Neural cell (in vitro differentiated cells): Measurements from ENCODE around the gene PPP2R5E.

Experiments used
- EP300 ChIP-seq: fragments of 450-650 bp; conservative IDR thresholded peaks from 2 replicates; pipeline ENCODE4 v1.6.1; 2014; ENCODE audit warnings: antibody characterized with exemption, mild to moderate bottlenecking, moderate library complexity; ENCODE audit not compliant: poor library complexity, severe bottlenecking
- EZH2 ChIP-seq: fragments of 200-600, 300-800 bp; shearing (Covaris generic), sonication (generic); IDR thresholded peaks from 2 replicates; pipeline ENCODE4 v1.6.1; 2014; ENCODE audit warnings: antibody characterized with exemption, low read length, borderline replicate concordance, mild to moderate bottlenecking; ENCODE audit not compliant: insufficient read depth, poor library complexity, severe bottlenecking
- MXI1 ChIP-seq: fragments of 450-650 bp; conservative IDR thresholded peaks from 2 replicates; pipeline ENCODE4 v1.6.1; 2014; ENCODE audit warnings: antibody characterized with exemption, mild to moderate bottlenecking; ENCODE audit not compliant: poor library complexity, severe bottlenecking
- POLR2AphosphoS5 ChIP-seq: IDR thresholded peaks from 2 replicates; pipeline ENCODE4 v1.6.1; 2012
- RAD21 ChIP-seq: fragments of 450-650 bp; conservative IDR thresholded peaks from 2 replicates; pipeline ENCODE4 v1.6.1; 2014; ENCODE audit warnings: antibody characterized with exemption, mild to moderate bottlenecking, moderate library complexity
- SMC3 ChIP-seq: fragments of 450-650 bp; conservative IDR thresholded peaks from 2 replicates; pipeline ENCODE4 v1.6.1; 2014; ENCODE audit warnings: antibody characterized with exemption, mild to moderate bottlenecking, moderate library complexity; ENCODE audit not compliant: poor library complexity
- TAF1 ChIP-seq: IDR thresholded peaks from 2 replicates; pipeline ENCODE4 v1.6.1; 2012; ENCODE audit warnings: low read depth
- TF ChIP-seq, protein P1 (sequence below): IDR thresholded peaks from 2 replicates; pipeline ENCODE4 v1.6.1; 2012; ENCODE audit warnings: borderline replicate concordance
- TF ChIP-seq, protein P2 (sequence below): fragments of 450-650 bp; IDR thresholded peaks from 2 replicates; pipeline ENCODE4 v1.5.1; 2014; ENCODE audit warnings: antibody characterized with exemption, mild to moderate bottlenecking, moderate library complexity; ENCODE audit not compliant: poor library complexity, severe bottlenecking

DNA sequence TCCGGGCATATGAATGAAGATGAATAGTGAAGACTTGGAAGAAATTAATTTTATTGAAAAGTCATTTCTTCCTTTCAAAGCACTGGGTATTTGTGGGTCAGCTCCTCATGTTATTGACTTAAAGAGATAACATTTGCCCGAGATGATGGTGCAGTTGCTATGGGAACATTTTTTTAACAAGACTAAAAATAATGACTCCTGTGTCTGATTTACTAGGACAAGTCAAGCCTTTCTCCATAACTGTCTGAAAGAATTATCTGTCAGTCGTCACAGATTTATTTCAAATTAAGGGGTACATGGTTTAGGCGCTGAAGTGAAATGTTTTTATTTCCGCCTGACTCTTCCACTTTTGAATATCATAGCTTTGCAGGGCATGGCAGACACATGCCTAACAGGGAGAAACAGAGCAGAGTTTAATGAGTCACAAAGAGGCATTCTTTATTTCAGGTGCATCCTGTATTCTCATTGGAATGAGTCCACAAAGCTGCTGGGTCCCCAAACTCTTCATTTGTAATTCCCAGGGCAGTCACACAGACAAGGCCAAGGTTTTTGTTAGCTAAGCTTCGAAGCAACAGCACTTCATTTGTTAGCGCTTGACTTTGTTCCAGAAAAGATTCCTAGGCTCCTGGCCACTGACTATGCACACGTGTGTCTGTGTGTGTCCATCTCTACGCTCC lies 220.1 kb downstream of the PPP2R5E start:
- TF ChIP-seq, protein P1, sequence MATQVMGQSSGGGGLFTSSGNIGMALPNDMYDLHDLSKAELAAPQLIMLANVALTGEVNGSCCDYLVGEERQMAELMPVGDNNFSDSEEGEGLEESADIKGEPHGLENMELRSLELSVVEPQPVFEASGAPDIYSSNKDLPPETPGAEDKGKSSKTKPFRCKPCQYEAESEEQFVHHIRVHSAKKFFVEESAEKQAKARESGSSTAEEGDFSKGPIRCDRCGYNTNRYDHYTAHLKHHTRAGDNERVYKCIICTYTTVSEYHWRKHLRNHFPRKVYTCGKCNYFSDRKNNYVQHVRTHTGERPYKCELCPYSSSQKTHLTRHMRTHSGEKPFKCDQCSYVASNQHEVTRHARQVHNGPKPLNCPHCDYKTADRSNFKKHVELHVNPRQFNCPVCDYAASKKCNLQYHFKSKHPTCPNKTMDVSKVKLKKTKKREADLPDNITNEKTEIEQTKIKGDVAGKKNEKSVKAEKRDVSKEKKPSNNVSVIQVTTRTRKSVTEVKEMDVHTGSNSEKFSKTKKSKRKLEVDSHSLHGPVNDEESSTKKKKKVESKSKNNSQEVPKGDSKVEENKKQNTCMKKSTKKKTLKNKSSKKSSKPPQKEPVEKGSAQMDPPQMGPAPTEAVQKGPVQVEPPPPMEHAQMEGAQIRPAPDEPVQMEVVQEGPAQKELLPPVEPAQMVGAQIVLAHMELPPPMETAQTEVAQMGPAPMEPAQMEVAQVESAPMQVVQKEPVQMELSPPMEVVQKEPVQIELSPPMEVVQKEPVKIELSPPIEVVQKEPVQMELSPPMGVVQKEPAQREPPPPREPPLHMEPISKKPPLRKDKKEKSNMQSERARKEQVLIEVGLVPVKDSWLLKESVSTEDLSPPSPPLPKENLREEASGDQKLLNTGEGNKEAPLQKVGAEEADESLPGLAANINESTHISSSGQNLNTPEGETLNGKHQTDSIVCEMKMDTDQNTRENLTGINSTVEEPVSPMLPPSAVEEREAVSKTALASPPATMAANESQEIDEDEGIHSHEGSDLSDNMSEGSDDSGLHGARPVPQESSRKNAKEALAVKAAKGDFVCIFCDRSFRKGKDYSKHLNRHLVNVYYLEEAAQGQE, result no peak
- TF ChIP-seq EZH2, result no peak
- no peak for TF ChIP-seq POLR2AphosphoS5
- TF ChIP-seq, protein P2, sequence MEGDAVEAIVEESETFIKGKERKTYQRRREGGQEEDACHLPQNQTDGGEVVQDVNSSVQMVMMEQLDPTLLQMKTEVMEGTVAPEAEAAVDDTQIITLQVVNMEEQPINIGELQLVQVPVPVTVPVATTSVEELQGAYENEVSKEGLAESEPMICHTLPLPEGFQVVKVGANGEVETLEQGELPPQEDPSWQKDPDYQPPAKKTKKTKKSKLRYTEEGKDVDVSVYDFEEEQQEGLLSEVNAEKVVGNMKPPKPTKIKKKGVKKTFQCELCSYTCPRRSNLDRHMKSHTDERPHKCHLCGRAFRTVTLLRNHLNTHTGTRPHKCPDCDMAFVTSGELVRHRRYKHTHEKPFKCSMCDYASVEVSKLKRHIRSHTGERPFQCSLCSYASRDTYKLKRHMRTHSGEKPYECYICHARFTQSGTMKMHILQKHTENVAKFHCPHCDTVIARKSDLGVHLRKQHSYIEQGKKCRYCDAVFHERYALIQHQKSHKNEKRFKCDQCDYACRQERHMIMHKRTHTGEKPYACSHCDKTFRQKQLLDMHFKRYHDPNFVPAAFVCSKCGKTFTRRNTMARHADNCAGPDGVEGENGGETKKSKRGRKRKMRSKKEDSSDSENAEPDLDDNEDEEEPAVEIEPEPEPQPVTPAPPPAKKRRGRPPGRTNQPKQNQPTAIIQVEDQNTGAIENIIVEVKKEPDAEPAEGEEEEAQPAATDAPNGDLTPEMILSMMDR, result no peak
- TF ChIP-seq EP300, result no peak
- TF ChIP-seq RAD21, result no peak
- no peak for TF ChIP-seq TAF1
- no peak for TF ChIP-seq MXI1
- TF ChIP-seq SMC3, result no peak
